GM12892 (cell line): ENCODE results near the gene ADGRF5.

ENCODE experiments used
- POLR2A ChIP-seq: IDR thresholded peaks from 2 replicates; pipeline ENCODE4 v1.6.1; 2011; ENCODE audit warnings: low read depth, low read length, control low read depth
- TAF1 ChIP-seq: IDR thresholded peaks from 2 replicates; pipeline ENCODE4 v1.6.1; 2011; ENCODE audit warnings: low read depth, mild to moderate bottlenecking, control low read depth, low read length, borderline replicate concordance

GRCh38 chr6:46898006-46898405 lies 23.7 kb downstream of the ADGRF5 start:
- no peak for TF ChIP-seq POLR2A
- no peak for TF ChIP-seq TAF1
